ENCODE results near the gene NAA16. TPM values are rescaled to one million over a fixed set of nuclear protein-coding genes. Genes with fewer than 3 reads are reported as not detected.

Gene NAA16
- polyA plus RNA-seq, 1 donor from 2014 or later = 57.0 TPM

- TF ChIP-seq REST (IDR thresholded peaks at IDR 0.05; ENCODE audit: borderline replicate concordance) = no peak
Measured at GRCh38 chr13:41273831-41274441, 37.1 kb upstream of the NAA16 start (continued).

DNA sequence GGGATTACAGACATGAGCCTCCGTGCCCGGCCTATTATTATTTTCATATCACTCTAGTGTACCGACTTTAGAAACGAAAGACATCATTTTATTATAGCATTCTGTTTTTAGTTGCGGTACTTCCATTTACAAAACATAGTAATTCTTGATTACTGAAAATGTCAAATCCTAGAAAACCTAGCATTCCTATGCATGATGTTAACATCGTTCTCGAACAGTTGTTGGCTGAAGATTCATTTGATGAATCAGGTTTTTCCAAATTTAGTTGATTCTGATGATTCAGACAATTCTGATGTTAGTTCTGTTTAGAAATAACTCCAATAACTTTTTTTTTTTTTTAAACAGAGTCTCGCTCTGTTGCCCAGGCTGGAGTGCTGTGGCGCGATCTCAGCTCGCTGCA lies 36.2 kb upstream of the NAA16 start:
- H3K4me3 ChIP-seq (ENCODE audit: low read length) = no peak overlapping the region
- H3K9me2 ChIP-seq (ENCODE audit: insufficient read depth, low read length) = no peaks in the 10 kb centered on the region
- no peak overlapping the region for H3K27ac ChIP-seq (ENCODE audit: low read length)
- H3K4me2 ChIP-seq (ENCODE audit: low read length) = no peak overlapping the region
- H3K9me3 ChIP-seq (ENCODE audit: low read length) = no peaks in the 10 kb centered on the region
- no peaks in the 10 kb centered on the region for H3F3A ChIP-seq (ENCODE audit: insufficient read depth, low read length, poor library complexity, severe bottlenecking)
- no peak overlapping the region for H2AFZ ChIP-seq (ENCODE audit: low read depth, low read length)
- H3K9ac ChIP-seq (ENCODE audit: low read length) = no peak overlapping the region
- TF ChIP-seq POLR2AphosphoS5 (IDR thresholded peaks at IDR 0.05) (no peak), SMC3 (conservative IDR thresholded peaks at IDR 0.05; ENCODE audit: poor library complexity) (no peak), EP300 (conservative IDR thresholded peaks at IDR 0.05; ENCODE audit: poor library complexity, severe bottlenecking) (no peak), RAD21 (conservative IDR thresholded peaks at IDR 0.05) (no peak), CTCF (IDR thresholded peaks at IDR 0.05; ENCODE audit: poor library complexity, severe bottlenecking) (no peak), MXI1 (conservative IDR thresholded peaks at IDR 0.05; ENCODE audit: poor library complexity, severe bottlenecking) (no peak), REST (IDR thresholded peaks at IDR 0.05; ENCODE audit: borderline replicate concordance) (no peak), EZH2 (IDR thresholded peaks at IDR 0.05; ENCODE audit: borderline replicate concordance, insufficient read depth, low read length, poor library complexity, severe bottlenecking) (no peak), TAF1 (IDR thresholded peaks at IDR 0.05; ENCODE audit: low read depth) (no peak)
- no peaks in the 10 kb centered on the region for H3K79me2 ChIP-seq (replicated peaks; ENCODE audit: insufficient read depth, low read length)
- H3K27me3 ChIP-seq (ENCODE audit: insufficient read depth, low read depth, low read length) = no peaks in the 10 kb centered on the region
- no peaks in the 10 kb centered on the region for H4K20me1 ChIP-seq (ENCODE audit: insufficient read depth)
- H3K36me3 ChIP-seq (ENCODE audit: insufficient read depth, low read length) = no peaks in the 10 kb centered on the region
